Astrocyte (in vitro differentiated cells and primary cell): ENCODE results near the gene GJA1. TPM values are rescaled to one million over a fixed set of nuclear protein-coding genes. Genes with fewer than 3 reads are reported as not detected.

Experiments used
- DNase-seq: peaks from one replicate; pipeline ENCODE4 v3.0.0-alpha.2; 2010; ENCODE audit warnings: low read depth
- FAIRE-seq: peaks from 2 replicates; lab custom pipeline; 2011; peaks lifted over from hg19 to GRCh38; lab: Jason Lieb, UNC
- H2AFZ ChIP-seq: 2 replicates; pipeline ENCODE4 v1.6.0; 2012; ENCODE audit warnings: low read depth, low read length, inconsistent platforms
- H3K27ac ChIP-seq: 2 replicates; pipeline ENCODE4 v1.5.1; 2011; ENCODE audit warnings: low read depth, low read length, inconsistent platforms
- H3K27me3 ChIP-seq: 2 replicates; pipeline ENCODE4 v1.6.0; 2011; ENCODE audit warnings: low read length, inconsistent platforms; ENCODE audit not compliant: insufficient read depth
- H3K36me3 ChIP-seq: 2 replicates; pipeline ENCODE4 v1.5.1; 2011; ENCODE audit warnings: low read length, inconsistent platforms; ENCODE audit not compliant: insufficient read depth
- H3K4me1 ChIP-seq: 2 replicates; pipeline ENCODE4 v1.5.1; 2011; ENCODE audit warnings: low read length, inconsistent platforms; ENCODE audit not compliant: insufficient read depth
- H3K4me2 ChIP-seq: 2 replicates; pipeline ENCODE4 v1.6.0; 2012; ENCODE audit warnings: low read length, inconsistent platforms
- H3K4me3 ChIP-seq: 2 replicates; pipeline ENCODE4 v1.5.1; 2011; ENCODE audit warnings: low read depth, mild to moderate bottlenecking, low read length, inconsistent platforms; ENCODE audit not compliant: insufficient read depth
- H3K79me2 ChIP-seq: 2 replicates; pipeline ENCODE4 v1.6.0; 2012; ENCODE audit warnings: mild to moderate bottlenecking, low read length, inconsistent platforms; ENCODE audit not compliant: insufficient read depth
- H3K9ac ChIP-seq: 2 replicates; pipeline ENCODE4 v1.6.0; 2012; ENCODE audit warnings: mild to moderate bottlenecking, low read length, inconsistent platforms
- H3K9me3 ChIP-seq: 2 replicates; pipeline ENCODE4 v1.5.1; 2012; ENCODE audit warnings: low read depth, mild to moderate bottlenecking, low read length, inconsistent platforms; ENCODE audit not compliant: insufficient read depth
- H4K20me1 ChIP-seq: 2 replicates; pipeline ENCODE4 v1.6.0; 2012; ENCODE audit warnings: low read length, inconsistent platforms; ENCODE audit not compliant: insufficient read depth
- H3K27ac Mint-ChIP-seq: one replicate; pipeline ENCODE4 v1.8.0; 2021; ENCODE audit warnings: mild to moderate bottlenecking, mixed read lengths; ENCODE audit not compliant: unreplicated experiment
- H3K27me3 Mint-ChIP-seq: one replicate; pipeline ENCODE4 v1.8.0; 2021; ENCODE audit warnings: low read depth, mixed read lengths; ENCODE audit not compliant: unreplicated experiment
- H3K36me3 Mint-ChIP-seq: one replicate; pipeline ENCODE4 v1.8.0; 2021; ENCODE audit warnings: low read depth, mixed read lengths; ENCODE audit not compliant: unreplicated experiment
- H3K4me1 Mint-ChIP-seq: one replicate; pipeline ENCODE4 v1.8.0; 2021; ENCODE audit warnings: low read depth, mixed read lengths; ENCODE audit not compliant: unreplicated experiment
- H3K4me3 Mint-ChIP-seq: one replicate; pipeline ENCODE4 v1.8.0; 2021; ENCODE audit warnings: mild to moderate bottlenecking, moderate library complexity, mixed read lengths; ENCODE audit not compliant: unreplicated experiment
- H3K9me3 Mint-ChIP-seq: one replicate; pipeline ENCODE4 v1.8.0; 2021; ENCODE audit warnings: mild to moderate bottlenecking, mixed read lengths; ENCODE audit not compliant: unreplicated experiment
- EZH2 ChIP-seq: IDR thresholded peaks from 2 replicates; pipeline ENCODE4 v1.6.1; 2012; ENCODE audit warnings: mild to moderate bottlenecking, low read length, inconsistent platforms; ENCODE audit not compliant: insufficient read depth
- total RNA-seq: library from RNA; stranded (reverse); gene quantifications from 2 replicates; pipeline ENCODE4 v1.2.1, GENCODE V29; 2021
- TF ChIP-seq, protein P1 (sequence below): IDR thresholded peaks from 2 replicates; pipeline ENCODE4 v1.5.1; 2011; ENCODE audit warnings: low read depth, mild to moderate bottlenecking, inconsistent platforms, low read length, moderate library complexity; ENCODE audit not compliant: insufficient read depth

The GJA1 gene
- total RNA-seq, 1 donor from 2014 or later: 433 TPM

DNA sequence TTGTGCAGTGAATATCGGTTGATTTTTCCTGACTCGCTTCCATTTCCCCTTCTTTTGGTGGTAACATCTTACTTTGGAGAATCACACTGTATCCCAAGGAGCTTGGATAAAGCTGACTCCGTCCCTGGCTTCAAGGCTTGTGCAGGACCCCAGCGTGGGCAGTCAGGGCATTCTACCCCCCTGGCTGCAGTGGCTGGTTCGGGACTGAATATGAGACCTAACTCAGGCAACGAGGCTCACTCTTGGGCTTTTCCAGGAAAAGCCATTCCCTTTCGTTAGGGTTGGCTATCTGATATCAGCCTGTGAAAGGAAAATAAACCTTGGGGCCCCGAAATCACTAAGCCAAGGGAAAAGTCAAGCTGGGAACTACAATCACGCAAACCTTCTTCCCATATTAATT, 30.1 kb upstream of the GJA1 start:
- no peaks in the 10 kb centered on the region for H4K20me1 ChIP-seq
- no peaks in the 10 kb centered on the region for H3K36me3 ChIP-seq
- DNase-seq: no peak
- no peak overlapping the region for H2AFZ ChIP-seq
- H3K4me1 ChIP-seq: no peaks in the 10 kb centered on the region
- H3K27me3 Mint-ChIP-seq: no peaks in the 10 kb centered on the region
- no peaks in the 10 kb centered on the region for H3K4me1 Mint-ChIP-seq
- no peak for FAIRE-seq
- no peaks in the 10 kb centered on the region for H3K9me3 Mint-ChIP-seq
- TF ChIP-seq, protein P1, sequence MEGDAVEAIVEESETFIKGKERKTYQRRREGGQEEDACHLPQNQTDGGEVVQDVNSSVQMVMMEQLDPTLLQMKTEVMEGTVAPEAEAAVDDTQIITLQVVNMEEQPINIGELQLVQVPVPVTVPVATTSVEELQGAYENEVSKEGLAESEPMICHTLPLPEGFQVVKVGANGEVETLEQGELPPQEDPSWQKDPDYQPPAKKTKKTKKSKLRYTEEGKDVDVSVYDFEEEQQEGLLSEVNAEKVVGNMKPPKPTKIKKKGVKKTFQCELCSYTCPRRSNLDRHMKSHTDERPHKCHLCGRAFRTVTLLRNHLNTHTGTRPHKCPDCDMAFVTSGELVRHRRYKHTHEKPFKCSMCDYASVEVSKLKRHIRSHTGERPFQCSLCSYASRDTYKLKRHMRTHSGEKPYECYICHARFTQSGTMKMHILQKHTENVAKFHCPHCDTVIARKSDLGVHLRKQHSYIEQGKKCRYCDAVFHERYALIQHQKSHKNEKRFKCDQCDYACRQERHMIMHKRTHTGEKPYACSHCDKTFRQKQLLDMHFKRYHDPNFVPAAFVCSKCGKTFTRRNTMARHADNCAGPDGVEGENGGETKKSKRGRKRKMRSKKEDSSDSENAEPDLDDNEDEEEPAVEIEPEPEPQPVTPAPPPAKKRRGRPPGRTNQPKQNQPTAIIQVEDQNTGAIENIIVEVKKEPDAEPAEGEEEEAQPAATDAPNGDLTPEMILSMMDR: no peak
- no peak for TF ChIP-seq EZH2
- H3K27ac ChIP-seq: no peak overlapping the region
- H3K4me2 ChIP-seq: no peak overlapping the region
- H3K4me3 Mint-ChIP-seq: no peak overlapping the region
- H3K9ac ChIP-seq: no peak overlapping the region
- H3K9me3 ChIP-seq: no peaks in the 10 kb centered on the region
- H3K79me2 ChIP-seq: no peaks in the 10 kb centered on the region
- H3K27ac Mint-ChIP-seq: no peak overlapping the region
- no peaks in the 10 kb centered on the region for H3K36me3 Mint-ChIP-seq
- H3K4me3 ChIP-seq: no peak overlapping the region
- no peaks in the 10 kb centered on the region for H3K27me3 ChIP-seq

DNA sequence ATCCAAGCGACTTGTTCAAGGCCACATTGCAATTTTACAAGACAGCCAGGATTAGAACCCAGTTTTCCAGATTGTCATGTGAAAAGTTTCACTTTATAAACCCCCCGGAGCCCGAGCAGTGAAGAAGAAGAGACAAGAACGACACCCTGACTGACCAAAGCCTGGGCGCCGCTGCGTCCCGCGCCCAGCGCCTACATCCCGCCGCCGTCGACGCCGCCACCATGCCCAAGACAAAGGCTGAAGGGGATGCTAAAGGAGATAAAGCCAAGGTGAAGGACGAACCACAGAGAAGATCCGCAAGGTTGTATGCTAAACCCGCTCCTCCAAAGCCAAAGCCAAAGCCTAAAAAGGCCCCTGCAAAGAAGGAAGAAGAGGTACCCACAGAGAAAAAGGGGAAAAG, 27.1 kb upstream of the GJA1 start:
- Histone ChIP-seq H3K4me1 (no peaks in the 10 kb centered on the region), H3K4me2 (no peak overlapping the region), H3K9ac (no peak overlapping the region), H2AFZ (no peak overlapping the region), H4K20me1 (no peaks in the 10 kb centered on the region), H3K4me3 (no peak overlapping the region), H3K27ac (no peak overlapping the region), H3K79me2 (no peaks in the 10 kb centered on the region), H3K36me3 (no peaks in the 10 kb centered on the region), H3K9me3 (no peaks in the 10 kb centered on the region), H3K27me3 (no peaks in the 10 kb centered on the region)
- DNase-seq: no peak
- Mint-ChIP-seq H3K4me3 (no peak overlapping the region), H3K27ac (no peak overlapping the region), H3K9me3 (no peaks in the 10 kb centered on the region), H3K4me1 (no peaks in the 10 kb centered on the region), H3K36me3 (no peaks in the 10 kb centered on the region), H3K27me3 (no peaks in the 10 kb centered on the region)
- no peak for FAIRE-seq
- no peak for TF ChIP-seq EZH2
- TF ChIP-seq, protein P1: no peak

DNA sequence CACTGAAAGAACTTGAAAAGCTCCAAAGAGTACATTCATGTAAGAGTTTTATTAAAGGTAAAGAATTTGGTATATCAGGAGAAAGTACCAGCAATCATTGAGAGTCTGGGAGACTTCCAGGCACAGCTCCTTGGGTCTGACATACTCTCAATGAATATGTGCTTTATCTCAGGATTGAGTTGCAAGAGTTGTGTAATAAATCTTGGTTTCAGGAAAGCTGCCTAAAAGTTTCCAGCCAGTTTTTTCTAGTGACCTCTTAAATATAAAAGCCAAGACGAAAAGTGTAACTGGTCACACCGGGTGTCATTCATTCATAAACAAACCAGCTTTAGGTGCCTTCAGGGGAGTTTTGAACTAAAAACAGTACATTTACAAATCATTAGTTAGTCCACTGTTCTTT, 21.6 kb upstream of the GJA1 start:
- H3K4me1 Mint-ChIP-seq: no peaks in the 10 kb centered on the region
- H3K27ac ChIP-seq: no peak overlapping the region
- H3K27ac Mint-ChIP-seq: no peak overlapping the region
- no peak overlapping the region for H3K4me2 ChIP-seq
- no peak overlapping the region for H2AFZ ChIP-seq
- H4K20me1 ChIP-seq: no peaks in the 10 kb centered on the region
- no peaks in the 10 kb centered on the region for H3K36me3 Mint-ChIP-seq
- H3K27me3 Mint-ChIP-seq: no peaks in the 10 kb centered on the region
- no peaks in the 10 kb centered on the region for H3K4me1 ChIP-seq
- no peak for FAIRE-seq
- no peak overlapping the region for H3K4me3 Mint-ChIP-seq
- H3K79me2 ChIP-seq: no peaks in the 10 kb centered on the region
- no peak for TF ChIP-seq EZH2
- TF ChIP-seq, protein P1: no peak
- peak; percentile 42 for DNase-seq
- peaks cover 2% of the 10 kb centered on the region for H3K9me3 Mint-ChIP-seq
- no peaks in the 10 kb centered on the region for H3K9me3 ChIP-seq
- H3K4me3 ChIP-seq: no peak overlapping the region
- H3K27me3 ChIP-seq: no peaks in the 10 kb centered on the region
- H3K9ac ChIP-seq: no peak overlapping the region
- no peaks in the 10 kb centered on the region for H3K36me3 ChIP-seq
